ENCODE results near the gene UEVLD. TPM values are rescaled to one million over a fixed set of nuclear protein-coding genes. Genes with fewer than 3 reads are reported as not detected.

Gene UEVLD
- total and polyA plus RNA-seq, 9 of the 15 experiments (the other 6 are each of a cell fraction or from before 2014, with no cell fraction given), result 4.7 to 12.6 (median 7.4) TPM

GRCh38 chr11:18615628-18616392 lies 27.3 kb upstream of the UEVLD start (continued):
- TF ChIP-seq RBFOX2 (IDR thresholded peaks at IDR 0.05; ENCODE audit: low read depth, low read length), result no peak
- TF ChIP-seq, protein P1, sequence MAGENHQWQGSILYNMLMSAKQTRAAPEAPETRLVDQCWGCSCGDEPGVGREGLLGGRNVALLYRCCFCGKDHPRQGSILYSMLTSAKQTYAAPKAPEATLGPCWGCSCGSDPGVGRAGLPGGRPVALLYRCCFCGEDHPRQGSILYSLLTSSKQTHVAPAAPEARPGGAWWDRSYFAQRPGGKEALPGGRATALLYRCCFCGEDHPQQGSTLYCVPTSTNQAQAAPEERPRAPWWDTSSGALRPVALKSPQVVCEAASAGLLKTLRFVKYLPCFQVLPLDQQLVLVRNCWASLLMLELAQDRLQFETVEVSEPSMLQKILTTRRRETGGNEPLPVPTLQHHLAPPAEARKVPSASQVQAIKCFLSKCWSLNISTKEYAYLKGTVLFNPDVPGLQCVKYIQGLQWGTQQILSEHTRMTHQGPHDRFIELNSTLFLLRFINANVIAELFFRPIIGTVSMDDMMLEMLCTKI (IDR thresholded peaks at IDR 0.05; ENCODE audit: partially characterized antibody), result no peak

DNA sequence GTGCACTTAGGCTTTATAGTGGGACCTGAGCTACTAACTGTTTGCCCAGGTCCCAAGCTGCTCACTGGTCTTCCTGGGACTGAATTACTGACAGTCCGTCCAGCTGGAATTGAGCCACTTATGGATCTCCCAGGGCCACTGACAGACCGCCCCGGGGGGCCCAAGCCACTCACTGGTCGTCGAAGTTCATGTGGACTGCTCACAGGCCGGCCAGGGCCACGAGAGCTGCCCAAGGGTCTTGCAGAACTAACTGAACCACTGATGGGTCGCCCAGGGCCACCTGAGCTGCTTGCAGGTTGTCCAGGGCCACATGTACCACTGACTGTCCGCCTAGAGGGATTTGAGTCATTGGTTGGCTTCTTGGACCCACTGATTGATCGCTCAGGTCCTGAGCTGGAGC lies 26.1 kb upstream of the UEVLD start:
- no peak for FAIRE-seq
- Histone ChIP-seq H3K9ac (ENCODE audit: insufficient read depth in 1 of 2, low read depth in 2 of 2, low read length in 2 of 2) (no peak overlapping the region), H3K27me3 (ENCODE audit: control insufficient read depth in 2 of 2, insufficient read depth in 2 of 2, low read length in 2 of 2) (no peaks in the 10 kb centered on the region), H2AFZ (ENCODE audit: low read depth, low read length) (no peak overlapping the region), H4K20me1 (replicated peaks; ENCODE audit: control insufficient read depth, insufficient read depth, low read length) (peaks cover 7% of the 10 kb centered on the region; the same call in 1 of the 2 replicates), H3K36me3 (ENCODE audit: control insufficient read depth, insufficient read depth, low read length) (peaks cover 55% of the 10 kb centered on the region), H3K79me2 (ENCODE audit: control insufficient read depth, insufficient read depth, low read length) (peaks cover 21% of the 10 kb centered on the region), H3K4me1 (replicated peaks in 1 of 2; ENCODE audit: control insufficient read depth in 2 of 2, insufficient read depth in 2 of 2, low read length in 2 of 2) (peaks cover 5 to 11% of the 10 kb centered on the region in 2 experiments; a peak in 4 of 5 replicates), H3K27ac (ENCODE audit: extremely low read depth, low read depth, low read length) (no peak overlapping the region), H3K4me2 (ENCODE audit: insufficient read depth, low read length) (no peak overlapping the region), H3K4me3 (no peak overlapping the region), H3K9me3 (replicated peaks; ENCODE audit: control insufficient read depth, insufficient read depth, low read depth, low read length) (no peaks in the 10 kb centered on the region), H3K9me1 (ENCODE audit: control insufficient read depth, insufficient read depth, low read length) (no peaks in the 10 kb centered on the region)
- in situ Hi-C loops (cut with MboI), result no loop called here
- intact Hi-C loops (cut with micrococcal nuclease), result no loop called here
- ChIA-PET POLR2A (interaction anchor here (0.6 to 2.8 kb wide), 5 partner anchors 13 to 516 kb away, joined by 3 to 13 read pairs (median 4); partner anchors contain the start of gene SPTY2D1), CTCF (ENCODE audit: low intra/inter-chr PET ratio) (no interaction called here)
- no TSS peak for BruUV-seq (replicated peaks)
- no peak for ATAC-seq
- WGBS (ENCODE audit: insufficient coverage, low coverage, missing lambda C conversion rate), result 93% methylated on average over 10 of the region's 10 CpGs
- DNase-seq (ENCODE audit: extremely low read depth in 1 of 4, low spot score in 3 of 4), result no peak
- TF ChIP-seq TEAD4 (IDR thresholded peaks at IDR 0.05; ENCODE audit: low read length) (no peak), TEAD4 (CRISPR knock-in tag; IDR thresholded peaks at IDR 0.05; ENCODE audit: borderline replicate concordance) (no peak), CCNT2 (IDR thresholded peaks at IDR 0.05; ENCODE audit: borderline replicate concordance, extremely low read depth, insufficient read length, low read depth, low read length) (no peak), STAG1 (CRISPR knock-in tag; IDR thresholded peaks at IDR 0.05; ENCODE audit: borderline replicate concordance) (no peak), CGGBP1 (CRISPR knock-in tag; IDR thresholded peaks at IDR 0.05) (no peak), TFAM (CRISPR knock-in tag; conservative IDR thresholded peaks at IDR 0.05) (no peak), SMAD2 (IDR thresholded peaks at IDR 0.05; ENCODE audit: low read depth, low read length) (no peak), ZFP36 (IDR thresholded peaks at IDR 0.05; ENCODE audit: low read depth, low read length, partially characterized antibody) (no peak)
- TF ChIP-seq, protein P2, sequence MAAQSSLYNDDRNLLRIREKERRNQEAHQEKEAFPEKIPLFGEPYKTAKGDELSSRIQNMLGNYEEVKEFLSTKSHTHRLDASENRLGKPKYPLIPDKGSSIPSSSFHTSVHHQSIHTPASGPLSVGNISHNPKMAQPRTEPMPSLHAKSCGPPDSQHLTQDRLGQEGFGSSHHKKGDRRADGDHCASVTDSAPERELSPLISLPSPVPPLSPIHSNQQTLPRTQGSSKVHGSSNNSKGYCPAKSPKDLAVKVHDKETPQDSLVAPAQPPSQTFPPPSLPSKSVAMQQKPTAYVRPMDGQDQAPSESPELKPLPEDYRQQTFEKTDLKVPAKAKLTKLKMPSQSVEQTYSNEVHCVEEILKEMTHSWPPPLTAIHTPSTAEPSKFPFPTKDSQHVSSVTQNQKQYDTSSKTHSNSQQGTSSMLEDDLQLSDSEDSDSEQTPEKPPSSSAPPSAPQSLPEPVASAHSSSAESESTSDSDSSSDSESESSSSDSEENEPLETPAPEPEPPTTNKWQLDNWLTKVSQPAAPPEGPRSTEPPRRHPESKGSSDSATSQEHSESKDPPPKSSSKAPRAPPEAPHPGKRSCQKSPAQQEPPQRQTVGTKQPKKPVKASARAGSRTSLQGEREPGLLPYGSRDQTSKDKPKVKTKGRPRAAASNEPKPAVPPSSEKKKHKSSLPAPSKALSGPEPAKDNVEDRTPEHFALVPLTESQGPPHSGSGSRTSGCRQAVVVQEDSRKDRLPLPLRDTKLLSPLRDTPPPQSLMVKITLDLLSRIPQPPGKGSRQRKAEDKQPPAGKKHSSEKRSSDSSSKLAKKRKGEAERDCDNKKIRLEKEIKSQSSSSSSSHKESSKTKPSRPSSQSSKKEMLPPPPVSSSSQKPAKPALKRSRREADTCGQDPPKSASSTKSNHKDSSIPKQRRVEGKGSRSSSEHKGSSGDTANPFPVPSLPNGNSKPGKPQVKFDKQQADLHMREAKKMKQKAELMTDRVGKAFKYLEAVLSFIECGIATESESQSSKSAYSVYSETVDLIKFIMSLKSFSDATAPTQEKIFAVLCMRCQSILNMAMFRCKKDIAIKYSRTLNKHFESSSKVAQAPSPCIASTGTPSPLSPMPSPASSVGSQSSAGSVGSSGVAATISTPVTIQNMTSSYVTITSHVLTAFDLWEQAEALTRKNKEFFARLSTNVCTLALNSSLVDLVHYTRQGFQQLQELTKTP (IDR thresholded peaks at IDR 0.05; ENCODE audit: low read depth in 1 of 2, partially characterized antibody in 2 of 2), result no peak
- TF ChIP-seq, protein P3, sequence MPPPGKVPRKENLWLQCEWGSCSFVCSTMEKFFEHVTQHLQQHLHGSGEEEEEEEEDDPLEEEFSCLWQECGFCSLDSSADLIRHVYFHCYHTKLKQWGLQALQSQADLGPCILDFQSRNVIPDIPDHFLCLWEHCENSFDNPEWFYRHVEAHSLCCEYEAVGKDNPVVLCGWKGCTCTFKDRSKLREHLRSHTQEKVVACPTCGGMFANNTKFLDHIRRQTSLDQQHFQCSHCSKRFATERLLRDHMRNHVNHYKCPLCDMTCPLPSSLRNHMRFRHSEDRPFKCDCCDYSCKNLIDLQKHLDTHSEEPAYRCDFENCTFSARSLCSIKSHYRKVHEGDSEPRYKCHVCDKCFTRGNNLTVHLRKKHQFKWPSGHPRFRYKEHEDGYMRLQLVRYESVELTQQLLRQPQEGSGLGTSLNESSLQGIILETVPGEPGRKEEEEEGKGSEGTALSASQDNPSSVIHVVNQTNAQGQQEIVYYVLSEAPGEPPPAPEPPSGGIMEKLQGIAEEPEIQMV (tag; conservative IDR thresholded peaks at IDR 0.05; ENCODE audit: low read depth), result no peak
